Stomach smooth muscle (tissue), 2 donors: ENCODE measurements around the gene CACNG1.

Experiments used
- H3K27ac ChIP-seq: one replicate; pipeline ENCODE4 v1.7.0; 2013; ENCODE audit warnings: mild to moderate bottlenecking, low read length, inconsistent platforms
- H3K27me3 ChIP-seq, 2 donors: one replicate each; pipeline ENCODE4 v1.7.0; 2013; ENCODE audit warnings: low read length in 2 of 2; ENCODE audit not compliant: insufficient read depth in 2 of 2, control insufficient read depth in 1 of 2
- H3K36me3 ChIP-seq, 2 donors: one replicate each; pipeline ENCODE4 v1.7.0; 2013; ENCODE audit warnings: low read length in 2 of 2; ENCODE audit not compliant: control insufficient read depth in 2 of 2, insufficient read depth in 2 of 2
- H3K4me1 ChIP-seq: one replicate; pipeline ENCODE4 v1.7.0; 2013; ENCODE audit warnings: low read length; ENCODE audit not compliant: control insufficient read depth, insufficient read depth
- H3K4me3 ChIP-seq, 2 donors: one replicate each; pipeline ENCODE4 v1.7.0; 2013; ENCODE audit warnings: low read length in 2 of 2
- H3K9ac ChIP-seq, 2 donors: one replicate each; pipeline ENCODE4 v1.7.0; 2013; ENCODE audit warnings: low read length in 2 of 2, mild to moderate bottlenecking in 1 of 2
- H3K9me3 ChIP-seq, 2 donors: one replicate each; pipeline ENCODE4 v1.7.0; 2013; ENCODE audit warnings: low read length in 2 of 2; ENCODE audit not compliant: control insufficient read depth in 2 of 2
- donor health status: healthy.
- donor health status: Pancreatic carcinoma.

The CACNG1 gene

DNA sequence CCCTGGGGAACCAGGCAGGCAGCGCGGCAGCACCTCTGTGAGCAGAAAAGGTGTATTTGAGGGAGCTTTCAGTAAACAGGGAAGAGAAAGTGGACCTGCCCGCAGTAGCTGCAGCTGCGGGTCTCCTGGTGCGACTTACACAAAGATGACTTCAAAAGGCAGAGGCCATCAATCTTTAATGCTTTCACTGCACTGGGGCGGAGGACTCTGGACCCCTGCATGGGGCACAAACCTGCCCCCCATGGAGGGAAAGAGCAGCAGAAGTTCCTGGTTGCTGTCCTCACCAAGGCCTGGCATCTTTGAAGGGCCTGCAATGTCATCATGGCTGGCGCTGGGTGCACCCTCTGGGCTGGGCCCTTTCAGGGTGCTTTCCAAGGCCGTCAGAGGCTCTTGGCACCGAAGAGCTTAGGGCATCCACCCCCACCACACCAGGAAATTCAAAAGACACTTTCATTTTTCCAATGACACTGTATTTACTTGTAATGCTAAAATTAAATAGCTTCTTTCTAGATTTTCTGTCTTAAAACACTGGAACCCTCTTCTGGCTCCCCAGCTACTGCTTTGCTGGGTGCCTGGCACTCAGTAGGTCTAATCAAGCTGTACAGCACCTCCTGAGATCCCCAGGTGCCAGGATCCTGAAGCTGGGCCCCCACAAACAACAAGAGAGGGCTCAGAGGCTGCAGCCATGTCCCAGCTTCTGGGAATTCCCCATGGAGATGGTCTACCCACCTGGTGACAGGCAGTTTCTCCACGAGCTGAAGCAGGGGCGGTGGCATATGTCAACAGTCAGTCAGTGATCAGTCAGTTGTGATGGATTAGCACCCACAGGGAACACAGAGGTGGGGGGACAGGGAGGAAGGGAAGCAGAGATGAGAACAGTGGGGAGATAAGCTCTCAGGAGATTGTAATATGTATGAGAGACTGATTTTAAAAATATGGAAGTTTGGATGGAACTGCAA, 2.1 kb upstream of the CACNG1 start:
- H3K9ac ChIP-seq: no peak overlapping the region
- H3K4me3 ChIP-seq: no peak overlapping the region
- H3K4me1 ChIP-seq: no peaks in the 10 kb centered on the region
- no peaks in the 10 kb centered on the region for H3K36me3 ChIP-seq
- no peaks in the 10 kb centered on the region for H3K9me3 ChIP-seq
- H3K27ac ChIP-seq: no peak overlapping the region
- H3K27me3 ChIP-seq: peaks cover 2 to 3% of the 10 kb centered on the region in 2 donors

DNA sequence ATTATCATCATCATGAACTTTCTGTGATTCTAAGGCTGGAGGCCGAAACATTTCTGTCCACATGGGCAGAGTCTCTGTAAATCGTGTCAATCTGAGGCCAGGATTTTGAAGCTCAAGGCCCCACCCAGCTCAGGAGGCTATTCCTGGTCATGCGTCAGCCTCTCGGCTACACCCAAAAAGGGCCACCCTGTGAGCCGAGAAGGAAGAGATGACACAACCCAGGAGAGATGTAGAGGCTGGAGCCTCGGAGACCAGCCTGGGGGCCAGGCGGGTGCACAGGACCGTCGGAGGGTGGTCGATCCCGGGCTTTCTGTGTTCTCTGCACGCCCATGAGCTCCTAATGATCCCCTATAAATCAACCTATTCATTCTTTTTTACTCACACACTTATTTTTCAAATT, 1.1 kb upstream of the CACNG1 start:
- Histone ChIP-seq H3K27me3 (peaks cover 2 to 3% of the 10 kb centered on the region in 2 donors), H3K4me1 (no peaks in the 10 kb centered on the region), H3K27ac (no peak overlapping the region), H3K9ac (no peak overlapping the region), H3K4me3 (no peak overlapping the region), H3K9me3 (no peaks in the 10 kb centered on the region), H3K36me3 (no peaks in the 10 kb centered on the region)

DNA sequence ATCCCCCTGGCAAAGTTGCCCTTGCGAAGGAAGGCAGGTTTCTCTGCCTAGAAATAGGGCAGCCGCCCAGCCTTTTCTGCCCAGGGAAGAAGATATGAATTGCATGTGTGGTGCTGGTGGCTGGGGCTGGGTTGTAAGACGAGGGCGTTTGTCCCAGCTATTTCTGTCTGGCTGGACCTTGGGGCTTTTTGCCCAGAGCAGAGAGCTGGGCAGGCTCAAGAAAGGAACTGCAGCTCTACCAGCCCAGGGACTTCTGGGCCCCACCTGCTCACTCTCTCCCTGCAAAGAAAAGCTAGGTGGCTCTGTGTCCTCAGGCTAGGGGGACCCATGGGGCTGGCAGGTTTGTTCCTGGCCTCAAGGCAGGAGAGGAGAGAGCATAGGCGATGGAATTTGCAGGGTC, 586 bp downstream of the CACNG1 start:
- Histone ChIP-seq H3K9me3 (peaks cover 0 to 7% of the 10 kb centered on the region in 2 donors), H3K9ac (no peak overlapping the region), H3K4me3 (no peak overlapping the region), H3K27ac (no peak overlapping the region), H3K4me1 (no peaks in the 10 kb centered on the region), H3K27me3 (no peaks in the 10 kb centered on the region), H3K36me3 (no peaks in the 10 kb centered on the region)

DNA sequence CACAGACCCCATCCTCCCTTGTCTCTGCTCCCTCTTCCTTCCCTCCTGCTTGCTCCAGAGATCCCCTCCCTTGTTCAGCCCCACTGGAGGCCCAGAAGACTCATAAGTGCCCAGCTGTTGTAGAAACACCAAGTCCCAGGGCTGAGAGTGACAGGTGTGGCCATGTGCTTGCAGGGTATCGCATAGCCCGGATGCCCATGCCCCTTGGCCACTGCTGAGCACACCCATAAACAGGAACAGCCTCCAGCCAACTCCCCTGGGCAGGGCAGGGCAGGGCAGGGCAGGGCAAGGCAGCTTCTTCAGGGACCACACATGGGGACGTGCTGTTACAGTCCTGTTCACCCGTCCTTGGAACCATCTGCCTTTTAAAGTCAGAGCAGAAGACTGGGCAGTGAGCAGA, 2.0 kb downstream of the CACNG1 start:
- peaks cover 0 to 9% of the 10 kb centered on the region in 2 donors for H3K9me3 ChIP-seq
- H3K9ac ChIP-seq: no peak overlapping the region
- H3K36me3 ChIP-seq: no peaks in the 10 kb centered on the region
- H3K27me3 ChIP-seq: no peaks in the 10 kb centered on the region
- H3K4me1 ChIP-seq: no peaks in the 10 kb centered on the region
- H3K4me3 ChIP-seq: no peak overlapping the region
- H3K27ac ChIP-seq: no peak overlapping the region

DNA sequence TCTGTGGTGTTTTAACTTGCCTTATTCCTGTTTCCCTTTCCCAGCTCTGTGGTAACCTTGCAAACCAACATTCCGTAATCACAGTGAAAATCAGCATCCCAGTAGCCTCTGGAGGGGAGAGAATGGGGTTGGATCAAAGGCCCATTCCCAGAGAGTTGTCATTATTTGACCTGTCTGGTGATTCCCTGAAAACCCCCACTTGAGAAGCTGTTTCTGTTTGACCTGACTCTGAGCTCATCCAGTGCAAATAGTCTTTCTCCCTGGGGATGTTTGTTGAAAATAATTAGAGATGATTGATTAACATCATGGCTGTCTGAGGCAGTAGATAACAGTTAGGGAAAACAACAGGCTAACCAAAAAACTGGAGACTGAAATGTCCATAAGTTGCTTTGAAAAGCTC, 3.0 kb downstream of the CACNG1 start:
- Histone ChIP-seq H3K4me3 (no peak overlapping the region), H3K9me3 (peaks cover 0 to 9% of the 10 kb centered on the region in 2 donors), H3K4me1 (no peaks in the 10 kb centered on the region), H3K27ac (no peak overlapping the region), H3K9ac (no peak overlapping the region), H3K27me3 (no peaks in the 10 kb centered on the region), H3K36me3 (no peaks in the 10 kb centered on the region)

DNA sequence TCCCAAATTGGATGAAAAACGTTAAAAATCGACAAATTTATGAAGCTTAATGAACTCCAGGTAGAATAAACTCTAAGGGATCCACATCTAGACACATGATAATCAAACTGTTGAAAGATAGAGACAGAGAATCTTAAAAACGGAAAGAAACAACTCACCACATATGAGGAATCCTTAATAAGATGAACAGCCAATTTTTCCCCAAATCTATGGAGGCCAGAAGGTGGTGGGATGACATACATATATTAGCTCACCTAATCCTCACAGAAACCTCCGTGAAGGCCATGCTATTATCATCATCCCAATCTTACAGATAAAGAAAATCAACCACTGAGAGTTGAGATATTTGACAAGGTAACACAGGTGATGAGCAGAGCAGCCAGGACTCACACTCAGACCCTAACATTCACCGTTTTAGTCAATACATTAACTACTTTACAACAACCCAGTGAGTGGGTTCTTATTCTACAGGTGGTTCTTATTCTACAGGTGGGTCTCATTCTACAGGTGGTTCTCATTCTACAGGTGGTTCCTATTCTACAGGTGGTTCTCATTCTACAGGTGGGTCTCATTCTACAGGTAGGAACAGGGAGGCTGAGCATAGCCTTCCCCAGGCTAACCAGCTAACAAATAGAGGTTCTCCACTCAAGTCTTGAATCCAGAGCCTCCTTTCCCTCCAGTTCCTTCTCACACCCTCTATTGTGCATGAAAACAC, 4.8 kb downstream of the CACNG1 start:
- H3K36me3 ChIP-seq: no peaks in the 10 kb centered on the region
- H3K4me1 ChIP-seq: no peaks in the 10 kb centered on the region
- no peak overlapping the region for H3K9ac ChIP-seq
- no peak overlapping the region for H3K27ac ChIP-seq
- peaks cover 0 to 9% of the 10 kb centered on the region in 2 donors for H3K9me3 ChIP-seq
- no peak overlapping the region for H3K4me3 ChIP-seq
- no peaks in the 10 kb centered on the region for H3K27me3 ChIP-seq

DNA sequence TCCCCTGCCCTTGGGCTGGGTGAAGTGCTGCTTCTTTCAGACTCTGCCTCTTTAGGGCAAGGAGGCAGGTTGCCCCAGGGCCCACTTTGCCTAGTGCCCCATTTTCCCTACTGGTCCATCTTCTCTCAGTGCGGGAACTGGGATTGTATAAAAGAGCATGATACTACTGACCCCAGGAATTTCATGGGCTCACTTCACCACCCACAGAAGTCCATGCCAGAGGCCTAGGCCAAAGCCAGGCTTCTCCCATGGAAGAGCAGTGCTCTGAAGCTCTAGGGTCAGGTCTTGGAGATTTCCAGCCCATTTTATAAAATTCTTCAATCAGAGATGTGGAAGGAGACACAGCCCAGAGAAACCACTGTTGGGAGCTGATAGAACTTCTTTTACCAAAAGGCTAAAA, 5.7 kb downstream of the CACNG1 start:
- no peaks in the 10 kb centered on the region for H3K4me1 ChIP-seq

DNA sequence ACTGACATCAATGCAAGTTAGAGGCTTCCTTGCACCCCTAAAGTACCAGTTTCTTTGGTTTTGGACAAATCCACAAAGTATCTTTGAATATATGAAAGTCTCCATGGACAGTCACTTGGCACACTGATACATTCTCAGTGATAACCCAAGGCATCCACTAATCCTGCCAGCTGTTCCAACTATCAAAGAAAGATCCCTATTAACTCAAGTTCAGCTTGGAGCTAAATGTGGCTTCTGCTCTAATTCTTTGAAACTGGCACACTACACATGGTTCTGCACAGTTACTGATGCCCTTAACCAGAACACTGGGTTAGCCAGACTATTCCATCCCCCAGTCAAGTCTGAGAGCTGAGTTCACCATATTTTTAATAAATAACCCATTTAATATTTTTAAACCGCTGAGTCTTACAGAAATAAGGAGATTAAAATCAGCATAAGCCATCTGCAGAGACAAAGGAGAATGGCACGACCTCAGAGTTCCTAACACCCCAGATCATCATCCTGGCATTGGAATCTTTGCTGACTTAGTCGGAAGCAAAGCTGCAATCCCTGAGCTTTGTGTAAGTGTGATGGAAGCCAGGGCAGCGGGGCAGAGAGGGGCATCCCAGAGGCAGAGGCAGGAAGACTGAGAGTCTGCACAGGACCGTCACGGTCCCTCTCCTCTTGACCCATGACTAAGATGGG, 6.3 kb downstream of the CACNG1 start:
- Histone ChIP-seq H3K9ac (no peak overlapping the region), H3K9me3 (peaks cover 0 to 9% of the 10 kb centered on the region in 2 donors), H3K27ac (no peak overlapping the region), H3K27me3 (no peaks in the 10 kb centered on the region), H3K36me3 (no peaks in the 10 kb centered on the region), H3K4me3 (no peak overlapping the region), H3K4me1 (no peaks in the 10 kb centered on the region)

More for the DNA sequence above, 5.7 kb downstream of the CACNG1 start:
- Histone ChIP-seq H3K36me3 (no peaks in the 10 kb centered on the region), H3K9me3 (peaks cover 0 to 9% of the 10 kb centered on the region in 2 donors), H3K9ac (no peak overlapping the region), H3K4me3 (no peak overlapping the region), H3K27me3 (no peaks in the 10 kb centered on the region), H3K27ac (no peak overlapping the region)

DNA sequence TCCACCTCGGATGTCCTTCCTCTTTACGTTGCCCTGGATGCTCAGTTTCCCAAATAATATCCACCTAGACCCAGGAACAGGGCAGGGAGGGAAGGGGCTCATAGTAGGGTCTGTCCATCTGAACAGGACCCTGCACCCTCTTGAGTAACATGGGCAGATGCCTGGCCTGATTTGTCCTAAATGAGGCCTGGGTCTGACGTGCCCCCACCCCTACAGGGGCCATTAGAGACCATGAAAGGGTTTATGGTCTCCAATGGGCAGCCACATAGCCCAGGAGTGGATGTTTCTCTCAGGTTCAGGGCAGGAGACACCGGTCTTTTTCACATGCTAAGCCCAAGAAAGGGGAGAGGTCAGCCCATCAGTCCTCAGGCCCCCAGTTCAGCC, 6.8 kb downstream of the CACNG1 start:
- Histone ChIP-seq H3K4me1 (no peaks in the 10 kb centered on the region), H3K4me3 (no peak overlapping the region), H3K9me3 (peaks cover 0 to 9% of the 10 kb centered on the region in 2 donors), H3K27me3 (no peaks in the 10 kb centered on the region), H3K9ac (no peak overlapping the region), H3K27ac (no peak overlapping the region), H3K36me3 (no peaks in the 10 kb centered on the region)

DNA sequence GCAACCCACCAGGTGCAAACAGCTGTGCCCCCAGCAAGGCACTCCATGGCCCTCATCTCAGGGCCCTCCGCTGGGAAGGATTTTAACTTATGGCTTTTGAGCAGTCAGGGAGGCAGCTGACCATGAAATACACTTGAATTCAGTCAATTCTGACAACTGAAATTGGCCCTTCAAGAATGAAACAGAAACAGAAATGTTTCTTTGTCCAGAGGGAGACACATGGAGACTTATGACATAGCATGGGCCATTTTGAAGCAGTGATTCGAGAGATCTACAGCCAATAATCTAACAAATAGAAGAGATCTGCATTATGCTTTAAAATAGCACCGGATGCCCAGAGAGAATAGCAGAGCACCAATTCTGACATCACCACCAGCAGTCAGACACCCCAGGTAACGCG, 7.5 kb downstream of the CACNG1 start:
- Histone ChIP-seq H3K9me3 (peaks cover 0 to 9% of the 10 kb centered on the region in 2 donors), H3K9ac (no peak overlapping the region), H3K4me3 (no peak overlapping the region), H3K27ac (no peak overlapping the region), H3K27me3 (no peaks in the 10 kb centered on the region), H3K36me3 (no peaks in the 10 kb centered on the region), H3K4me1 (no peaks in the 10 kb centered on the region)
